ENCODE results near the gene OAS1. TPM values are rescaled to one million over a fixed set of nuclear protein-coding genes. Genes with fewer than 3 reads are reported as not detected.
A peak's percentile ranks its signal among the peaks of the same experiment; 100 is the strongest.

Gene OAS1
- total RNA-seq, 2 donors from 2014 or later, result 8.2 to 14.2 TPM

- peak within 1 kb of the TSS; percentile 48 to 53 for H3K4me3 ChIP-seq
- H3K9me3 ChIP-seq, result no peaks in the 10 kb centered on the region
- WGBS, result 9% methylated on average over 34 of the region's 50 CpGs
- peak within 1 kb of the TSS; percentile 67 to 74 for H3K27ac ChIP-seq
- intact Hi-C loops (cut with DNase I), result no loop called here
- no peaks in the 10 kb centered on the region for H3K36me3 ChIP-seq
- peak; percentile 78 for DNase-seq (ENCODE audit: low spot score)
- TF ChIP-seq, protein P1, sequence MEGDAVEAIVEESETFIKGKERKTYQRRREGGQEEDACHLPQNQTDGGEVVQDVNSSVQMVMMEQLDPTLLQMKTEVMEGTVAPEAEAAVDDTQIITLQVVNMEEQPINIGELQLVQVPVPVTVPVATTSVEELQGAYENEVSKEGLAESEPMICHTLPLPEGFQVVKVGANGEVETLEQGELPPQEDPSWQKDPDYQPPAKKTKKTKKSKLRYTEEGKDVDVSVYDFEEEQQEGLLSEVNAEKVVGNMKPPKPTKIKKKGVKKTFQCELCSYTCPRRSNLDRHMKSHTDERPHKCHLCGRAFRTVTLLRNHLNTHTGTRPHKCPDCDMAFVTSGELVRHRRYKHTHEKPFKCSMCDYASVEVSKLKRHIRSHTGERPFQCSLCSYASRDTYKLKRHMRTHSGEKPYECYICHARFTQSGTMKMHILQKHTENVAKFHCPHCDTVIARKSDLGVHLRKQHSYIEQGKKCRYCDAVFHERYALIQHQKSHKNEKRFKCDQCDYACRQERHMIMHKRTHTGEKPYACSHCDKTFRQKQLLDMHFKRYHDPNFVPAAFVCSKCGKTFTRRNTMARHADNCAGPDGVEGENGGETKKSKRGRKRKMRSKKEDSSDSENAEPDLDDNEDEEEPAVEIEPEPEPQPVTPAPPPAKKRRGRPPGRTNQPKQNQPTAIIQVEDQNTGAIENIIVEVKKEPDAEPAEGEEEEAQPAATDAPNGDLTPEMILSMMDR (IDR thresholded peaks at IDR 0.05), result no peak
- TF ChIP-seq POLR2A (IDR thresholded peaks at IDR 0.05) (no peak), POLR2AphosphoS5 (IDR thresholded peaks at IDR 0.05) (peak; percentile 77)
- peaks cover 7% of the 10 kb centered on the region for H3K4me1 ChIP-seq (replicated peaks)
- no peaks in the 10 kb centered on the region for H3K27me3 ChIP-seq (replicated peaks; ENCODE audit: insufficient read depth)
Measured at GRCh38 chr12:112937741-112938719, 31.3 kb downstream of the OAS1 start, which contains the start of gene OAS3. Gene OAS3 (plus strand): TSS chr12:112938474. CDS start chr12:112938531, 57 bp downstream.

- Histone ChIP-seq H3K27me3 (replicated peaks; ENCODE audit: insufficient read depth) (no peaks in the 10 kb centered on the region), H3K4me1 (replicated peaks) (peaks cover 7% of the 10 kb centered on the region), H3K36me3 (no peaks in the 10 kb centered on the region), H3K27ac (peak overlapping the region; percentile 67 to 74), H3K9me3 (no peaks in the 10 kb centered on the region), H3K4me3 (peak overlapping the region; percentile 48 to 53)
- intact Hi-C loops (cut with DNase I), result no loop called here
- DNase-seq (ENCODE audit: low spot score), result no peak
- TF ChIP-seq POLR2AphosphoS5 (IDR thresholded peaks at IDR 0.05), result no peak
- no peak for TF ChIP-seq POLR2A (IDR thresholded peaks at IDR 0.05)
- TF ChIP-seq, protein P1 (IDR thresholded peaks at IDR 0.05), result no peak
- 16% methylated on average over 11 of the region's 11 CpGs for WGBS
Measured at GRCh38 chr12:112938751-112939150, 32.0 kb downstream of the OAS1 start.

DNA sequence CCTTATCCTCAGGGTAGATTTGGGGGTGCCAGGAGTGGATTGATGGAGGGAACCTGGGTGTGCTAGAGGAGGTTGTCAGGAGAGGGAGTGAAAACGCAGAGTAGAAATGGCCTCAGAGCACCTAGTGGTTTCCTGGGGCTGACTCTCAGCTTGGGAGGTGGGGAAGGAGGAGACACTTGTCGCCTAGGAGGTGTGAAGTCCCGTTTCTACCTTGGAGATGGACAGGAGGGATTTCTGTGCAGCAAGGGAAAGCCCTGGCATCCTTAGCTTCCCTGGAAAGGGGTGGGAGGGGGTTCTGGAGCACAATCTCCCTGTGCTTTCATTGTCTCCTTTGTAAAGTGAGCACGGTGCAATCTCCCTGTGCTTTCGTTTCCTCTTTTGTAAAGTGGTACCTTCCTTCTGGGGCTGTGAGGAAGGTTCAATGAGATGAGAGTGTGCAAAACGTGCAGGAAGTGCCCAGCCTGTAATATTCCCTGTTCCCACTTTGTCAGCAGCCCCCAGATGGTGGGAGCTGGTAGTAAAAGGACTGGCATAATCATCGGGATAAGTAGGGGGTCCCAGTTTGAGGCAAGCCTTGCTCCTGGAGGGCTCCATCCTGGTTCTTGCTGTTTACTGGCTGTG is 33.1 kb downstream of the OAS1 start:
- intact Hi-C loops (cut with DNase I), result no loop called here
- peaks cover 7% of the 10 kb centered on the region for H3K4me1 ChIP-seq (replicated peaks)
- DNase-seq (ENCODE audit: low spot score), result no peak
- H3K4me3 ChIP-seq, result no peak overlapping the region
- 47% methylated on average over 7 of the region's 7 CpGs for WGBS
- H3K9me3 ChIP-seq, result no peaks in the 10 kb centered on the region
- H3K36me3 ChIP-seq, result no peaks in the 10 kb centered on the region
- H3K27me3 ChIP-seq (replicated peaks; ENCODE audit: insufficient read depth), result no peaks in the 10 kb centered on the region
- H3K27ac ChIP-seq, result no peak overlapping the region
- TF ChIP-seq, protein P1 (IDR thresholded peaks at IDR 0.05), result no peak
- TF ChIP-seq POLR2A (IDR thresholded peaks at IDR 0.05), result no peak
- TF ChIP-seq POLR2AphosphoS5 (IDR thresholded peaks at IDR 0.05), result no peak

DNA sequence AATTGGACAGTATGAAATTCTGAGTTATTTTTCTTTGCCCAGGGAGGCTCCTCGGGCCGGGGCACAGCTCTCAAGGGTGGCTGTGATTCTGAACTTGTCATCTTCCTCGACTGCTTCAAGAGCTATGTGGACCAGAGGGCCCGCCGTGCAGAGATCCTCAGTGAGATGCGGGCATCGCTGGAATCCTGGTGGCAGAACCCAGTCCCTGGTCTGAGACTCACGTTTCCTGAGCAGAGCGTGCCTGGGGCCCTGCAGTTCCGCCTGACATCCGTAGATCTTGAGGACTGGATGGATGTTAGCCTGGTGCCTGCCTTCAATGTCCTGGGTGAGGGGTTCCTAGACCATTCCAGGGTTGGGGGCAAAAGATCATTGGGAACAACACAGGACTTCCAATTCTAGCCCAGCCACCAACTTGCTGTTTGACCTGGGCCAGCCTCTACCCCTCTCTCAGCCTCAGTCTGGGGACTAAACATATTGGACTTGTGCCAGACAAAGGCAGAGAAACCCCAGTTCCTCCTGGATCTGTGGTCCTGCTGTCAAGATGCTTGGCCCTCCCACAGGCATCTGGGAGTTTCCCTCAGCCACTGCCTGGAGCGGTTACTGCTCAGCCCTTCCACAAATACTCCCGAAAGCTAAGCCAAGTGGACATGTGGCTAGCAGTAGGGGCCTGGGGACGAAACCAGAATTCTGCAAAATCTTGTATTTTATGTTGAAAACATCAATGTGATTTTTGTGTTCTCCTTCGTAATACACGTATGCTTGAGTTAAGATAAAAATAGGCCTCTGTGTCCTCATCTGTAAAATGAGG is 35.0 kb downstream of the OAS1 start:
- intact Hi-C loops (cut with DNase I), result no loop called here
- whole genome bisulfite sequencing, result 88% methylated on average over 16 of the region's 16 CpGs

DNA sequence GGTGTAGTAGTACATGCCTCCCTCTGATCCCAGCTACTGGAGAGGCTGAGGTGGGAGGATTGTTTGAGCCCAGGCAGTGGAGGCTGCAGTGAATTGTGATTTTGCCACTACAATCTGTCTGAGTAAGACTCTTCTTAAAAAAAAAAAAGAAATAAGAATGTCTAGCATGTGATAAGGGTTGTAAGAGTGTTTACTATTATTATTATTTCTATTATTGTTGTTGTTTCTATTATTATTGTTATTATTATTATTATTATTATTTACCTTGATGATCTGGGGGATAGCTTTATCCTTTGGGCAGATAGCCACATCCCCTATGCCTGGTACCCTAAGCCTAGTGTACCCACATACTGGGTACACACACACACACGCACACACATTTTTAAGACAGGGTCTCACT is 35.8 kb downstream of the OAS1 start:
- 91% methylated on average over 1 of the region's 1 CpG for WGBS
- Histone ChIP-seq H3K4me3 (no peak overlapping the region), H3K9me3 (no peaks in the 10 kb centered on the region), H3K27me3 (replicated peaks; ENCODE audit: insufficient read depth) (no peaks in the 10 kb centered on the region), H3K36me3 (no peaks in the 10 kb centered on the region), H3K4me1 (replicated peaks) (peaks cover 7% of the 10 kb centered on the region), H3K27ac (no peak overlapping the region)
- no peak for TF ChIP-seq POLR2AphosphoS5 (IDR thresholded peaks at IDR 0.05)
- TF ChIP-seq, protein P1 (IDR thresholded peaks at IDR 0.05), result no peak
- TF ChIP-seq POLR2A (IDR thresholded peaks at IDR 0.05), result no peak
- no peak for DNase-seq (ENCODE audit: low spot score)
- intact Hi-C loops (cut with DNase I), result no loop called here

More for the DNA sequence above, 35.0 kb downstream of the OAS1 start:
- no peak for DNase-seq (ENCODE audit: low spot score)
- H3K36me3 ChIP-seq, result no peaks in the 10 kb centered on the region
- H3K27ac ChIP-seq, result no peak overlapping the region
- no peaks in the 10 kb centered on the region for H3K9me3 ChIP-seq
- no peak overlapping the region for H3K4me3 ChIP-seq
- no peaks in the 10 kb centered on the region for H3K27me3 ChIP-seq (replicated peaks; ENCODE audit: insufficient read depth)
- H3K4me1 ChIP-seq (replicated peaks), result peaks cover 7% of the 10 kb centered on the region
- no peak for TF ChIP-seq POLR2AphosphoS5 (IDR thresholded peaks at IDR 0.05)
